CD4-positive, alpha-beta T cell (primary cell): ENCODE measurements around the gene ZBTB22. TPM values are rescaled to one million over a fixed set of nuclear protein-coding genes. Genes with fewer than 3 reads are reported as not detected.
A peak's percentile ranks its signal among the peaks of the same experiment; 100 is the strongest.

ENCODE experiments used
- ATAC-seq: fragments of 200-7000 bp; cut with Tn5 transposase; one replicate; pipeline ENCODE4 v1.10.0; 2022; ENCODE audit warnings: mild to moderate bottlenecking; ENCODE audit not compliant: poor library complexity
- CTCF ChIA-PET: fragments of 350-600 bp; sonication (Branson Sonifier 250); formaldehyde crosslinking; loops from one replicate; lab custom pipeline; 2021; ENCODE audit warnings: antibody characterized with exemption, inconsistent platforms; lab: Charles Lee
- POLR2A ChIA-PET: fragments of 350-600 bp; sonication (Branson Sonifier 250); formaldehyde crosslinking; loops from one replicate; lab custom pipeline; 2021; ENCODE audit warnings: antibody characterized with exemption, inconsistent platforms; lab: Charles Lee
- DNase-seq, 14 experiments: peaks; one replicate each; pipeline ENCODE4 v3.0.0-alpha.2; 2013 to 2020; ENCODE audit warnings: mixed read lengths in 2 of 14
- H3K27ac ChIP-seq, 2 donors: one replicate each; pipeline versions ENCODE4 v1.5.1 to v1.7.0; 2013; ENCODE audit warnings: low read length in 2 of 2, low read depth in 1 of 2, mild to moderate bottlenecking in 1 of 2
- H3K27me3 ChIP-seq, 2 experiments: 1 replicate in 1 of 2; 2 replicates in 1 of 2; pipeline versions ENCODE4 v1.6.1 to v1.7.0; 2013; ENCODE audit warnings: low read length in 2 of 2, control low read depth in 1 of 2, mild to moderate bottlenecking in 1 of 2, moderate library complexity in 1 of 2; ENCODE audit not compliant: insufficient read depth in 2 of 2, control insufficient read depth in 1 of 2
- H3K36me3 ChIP-seq: one replicate; pipeline ENCODE4 v1.6.1; 2013; ENCODE audit warnings: low read length, control low read depth; ENCODE audit not compliant: insufficient read depth
- H3K4me1 ChIP-seq: one replicate; pipeline ENCODE4 v1.6.1; 2013; ENCODE audit warnings: low read length, control low read depth; ENCODE audit not compliant: insufficient read depth
- H3K4me3 ChIP-seq: one replicate; pipeline ENCODE4 v1.5.1; 2013; ENCODE audit warnings: mild to moderate bottlenecking, low read length, moderate library complexity
- H3K9me3 ChIP-seq, 2 experiments: 1 replicate in 1 of 2; 2 replicates in 1 of 2; pipeline versions ENCODE4 v1.6.1 to v1.7.0; 2013; ENCODE audit warnings: low read length in 2 of 2, mild to moderate bottlenecking in 2 of 2, control low read depth in 1 of 2, moderate library complexity in 1 of 2; ENCODE audit not compliant: control insufficient read depth in 1 of 2, insufficient read depth in 1 of 2
- H3K27ac Mint-ChIP-seq: one replicate; pipeline ENCODE4 v1.8.0; 2020; ENCODE audit warnings: mixed read lengths
- H3K27me3 Mint-ChIP-seq: one replicate; pipeline ENCODE4 v1.8.0; 2021; ENCODE audit warnings: mixed read lengths
- H3K36me3 Mint-ChIP-seq: one replicate; pipeline ENCODE4 v1.8.0; 2021; ENCODE audit warnings: low read depth, mixed read lengths
- H3K4me1 Mint-ChIP-seq: one replicate; pipeline ENCODE4 v1.8.0; 2021; ENCODE audit warnings: low read depth, mixed read lengths
- H3K4me3 Mint-ChIP-seq: one replicate; pipeline ENCODE4 v1.8.0; 2020; ENCODE audit warnings: mild to moderate bottlenecking, mixed read lengths
- H3K9me3 Mint-ChIP-seq: one replicate; pipeline ENCODE4 v1.8.0; 2020; ENCODE audit warnings: mixed read lengths
- CTCF ChIP-seq: fragments of 200-600 bp; IDR thresholded peaks from one replicate; pipeline ENCODE4 v1.8.0; 2022; ENCODE audit warnings: antibody characterized with exemption, mild to moderate bottlenecking
- intact Hi-C, 2 experiments: fragments of 100-400 bp; cut with DNase I in 1 of 2; cut with micrococcal nuclease in 1 of 2; formaldehyde crosslinking; loops; one replicate each; pipeline versions ENCODE4 v1.15.1 to v1.9.0; 2023 to 2025; cut with DNase I, micrococcal nuclease
- total RNA-seq, 174 experiments: library from RNA in 2 of 174; stranded (reverse) in 2 of 174; gene quantifications; one replicate each; pipeline ENCODE4 v1.2.3 and lab custom pipeline; 2021 to 2026

ZBTB22 gene
- total RNA-seq, 2 experiments from 2014 or later, result 11.6 to 13.6 TPM

GRCh38 chr6:33314943-33315792 is 2.4 kb downstream of the ZBTB22 start:
- peak overlapping the region; percentile 94 for H3K27ac Mint-ChIP-seq
- H3K27me3 ChIP-seq, result no peaks in the 10 kb centered on the region
- ATAC-seq (no peak), DNase-seq (peak in 3 of 14 experiments; percentile 13 to 64 (median 21))
- intact Hi-C loops, result loop anchor here (1.0 to 5.0 kb wide), 5 partner anchors 30 to 102 kb away; partner anchors contain the start of genes B3GALT4 (in 1 of the 2), CUTA (in 1 of the 2), RPS18 (in 1 of the 2) and VPS52 (in 1 of the 2)
- H3K27me3 Mint-ChIP-seq, result no peaks in the 10 kb centered on the region
- H3K36me3 Mint-ChIP-seq, result peaks cover 75% of the 10 kb centered on the region
- H3K9me3 ChIP-seq, result no peaks in the 10 kb centered on the region
- TF ChIP-seq CTCF, result no peak
- POLR2A ChIA-PET, result interaction anchor here (2.2 kb wide), 1 partner anchor 29 kb away, joined by 11 read pairs; no protein-coding TSS in a partner anchor
- CTCF ChIA-PET, result no interaction called here
- peak overlapping the region; percentile 97 for H3K4me3 Mint-ChIP-seq
- H3K9me3 Mint-ChIP-seq, result no peaks in the 10 kb centered on the region
- H3K4me1 Mint-ChIP-seq, result peaks cover 83% of the 10 kb centered on the region
- peak overlapping the region; percentile 79 for H3K4me3 ChIP-seq
- H3K36me3 ChIP-seq, result peaks cover 44% of the 10 kb centered on the region
- H3K4me1 ChIP-seq, result peaks cover 80% of the 10 kb centered on the region
- peak overlapping the region; percentile 98 to 99 for H3K27ac ChIP-seq

GRCh38 chr6:33314515-33314942 is 3.0 kb downstream of the ZBTB22 start:
- Mint-ChIP-seq H3K4me1 (peaks cover 77% of the 10 kb centered on the region), H3K36me3 (peaks cover 68% of the 10 kb centered on the region), H3K27me3 (no peaks in the 10 kb centered on the region), H3K9me3 (no peaks in the 10 kb centered on the region), H3K4me3 (peak overlapping the region; percentile 97), H3K27ac (peak overlapping the region; percentile 94)
- intact Hi-C loops, result loop anchor here (1.0 to 5.0 kb wide), 5 partner anchors 31 to 103 kb away; partner anchors contain the start of genes B3GALT4 (in 1 of the 2), CUTA (in 1 of the 2), RPS18 (in 1 of the 2) and VPS52 (in 1 of the 2)
- POLR2A ChIA-PET, result interaction anchor here (2.2 kb wide), 1 partner anchor 30 kb away, joined by 11 read pairs; no protein-coding TSS in a partner anchor
- ATAC-seq, result peak; percentile 43
- TF ChIP-seq CTCF, result no peak
- Histone ChIP-seq H3K27me3 (no peaks in the 10 kb centered on the region), H3K9me3 (no peaks in the 10 kb centered on the region), H3K4me1 (peaks cover 77% of the 10 kb centered on the region), H3K4me3 (peak overlapping the region; percentile 79), H3K27ac (peak overlapping the region; percentile 98 to 99), H3K36me3 (peaks cover 42% of the 10 kb centered on the region)
- CTCF ChIA-PET, result no interaction called here
- DNase-seq, result peak in 12 of 14 experiments; percentile 46 to 95 (median 64)

- H3K9me3 Mint-ChIP-seq, result no peaks in the 10 kb centered on the region
These were observed 3.6 kb downstream of the ZBTB22 start, which contains the start of gene TAPBP for GRCh38 chr6:33313709-33314514. TAPBP (minus strand) TSS chr6:33314078; CDS start chr6:33314041, 37 bp downstream.

More at GRCh38 chr6:33313709-33314514, 3.6 kb downstream of the ZBTB22 start, which contains the start of gene TAPBP:
- intact Hi-C loops, result loop anchor here (1.0 to 5.0 kb wide), 6 partner anchors 15 to 103 kb away; partner anchors contain the start of genes B3GALT4 (in 1 of the 2), CUTA (in 1 of the 2), RPS18 (in 1 of the 2) and VPS52 (in 1 of the 2)
- H3K4me3 ChIP-seq, result peak within 1 kb of the TSS; percentile 79
- peak within 1 kb of the TSS; percentile 94 for H3K27ac Mint-ChIP-seq
- H3K27me3 Mint-ChIP-seq, result no peaks in the 10 kb centered on the region
- peaks cover 42% of the 10 kb centered on the region for H3K36me3 ChIP-seq
- no peaks in the 10 kb centered on the region for H3K27me3 ChIP-seq
- H3K27ac ChIP-seq, result peak within 1 kb of the TSS; percentile 98 to 99
- no peak for TF ChIP-seq CTCF
- DNase-seq, result peak; percentile 61 to 96 (median 76)
- H3K9me3 ChIP-seq, result no peaks in the 10 kb centered on the region
- ATAC-seq, result peak; percentile 43
- H3K4me1 ChIP-seq, result peaks cover 77% of the 10 kb centered on the region
- CTCF ChIA-PET, result interaction anchor here (1.5 to 2.8 kb wide), 2 partner anchors 14 to 37 kb away, joined by 4 to 14 read pairs; partner anchors contain the start of gene RGL2
- peaks cover 65% of the 10 kb centered on the region for H3K36me3 Mint-ChIP-seq
- H3K4me3 Mint-ChIP-seq, result peak within 1 kb of the TSS; percentile 97
- peaks cover 71% of the 10 kb centered on the region for H3K4me1 Mint-ChIP-seq
- POLR2A ChIA-PET, result interaction anchor here (0.8 to 4.9 kb wide), 8 partner anchors 15 to 342 kb away, joined by 3 to 84 read pairs (median 12); partner anchors contain the start of genes B3GALT4, PFDN6, RGL2 and RPS18
